ENCODE measurements around the gene PRR15.

Gene PRR15

GRCh38 chr7:29572558-29572957 lies 8.9 kb downstream of the PRR15 start:
- DNase-seq, result no peak

DNA sequence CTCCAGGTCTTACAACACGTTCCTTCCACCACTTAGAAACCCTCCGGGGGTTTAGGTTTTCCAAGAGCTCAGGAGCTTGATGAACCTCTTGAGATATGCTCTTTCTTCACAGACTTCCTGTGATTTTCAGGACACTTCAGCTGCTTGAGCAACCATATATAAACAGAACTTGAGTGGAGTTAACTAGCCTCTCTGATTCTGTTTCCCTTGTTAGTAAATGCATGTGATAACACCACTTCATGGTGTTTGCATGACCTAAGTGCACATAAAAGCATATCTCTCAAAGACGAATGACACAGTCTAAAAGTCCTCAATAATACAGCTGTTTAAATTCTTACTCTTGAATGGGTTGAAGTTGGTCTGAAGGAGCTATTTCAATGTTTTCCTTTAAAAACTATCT lies 9.9 kb downstream of the PRR15 start:
- no peak for DNase-seq

DNA sequence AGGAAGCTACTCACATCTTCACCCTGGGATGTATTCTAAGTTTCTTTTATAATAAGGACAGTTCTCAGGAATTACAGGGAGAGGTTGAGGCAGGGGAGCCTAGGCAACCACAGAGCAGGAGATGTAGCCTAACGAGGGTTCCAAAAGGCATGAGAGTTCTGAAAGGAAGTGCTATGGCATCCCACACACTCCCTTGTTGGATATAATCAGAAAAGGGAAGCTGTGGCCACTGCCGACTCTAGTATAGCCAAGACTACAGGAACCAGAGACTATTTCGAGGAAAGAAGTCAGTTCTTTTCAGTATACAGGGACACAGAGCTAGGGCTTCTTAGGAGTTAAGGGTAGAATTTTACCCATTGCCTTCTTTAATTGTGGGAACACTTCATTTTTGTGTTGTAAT lies 11.0 kb downstream of the PRR15 start:
- DNase-seq, result no peak

GRCh38 chr7:29587195-29587808 lies 23.7 kb downstream of the PRR15 start:
- no peak for DNase-seq

DNA sequence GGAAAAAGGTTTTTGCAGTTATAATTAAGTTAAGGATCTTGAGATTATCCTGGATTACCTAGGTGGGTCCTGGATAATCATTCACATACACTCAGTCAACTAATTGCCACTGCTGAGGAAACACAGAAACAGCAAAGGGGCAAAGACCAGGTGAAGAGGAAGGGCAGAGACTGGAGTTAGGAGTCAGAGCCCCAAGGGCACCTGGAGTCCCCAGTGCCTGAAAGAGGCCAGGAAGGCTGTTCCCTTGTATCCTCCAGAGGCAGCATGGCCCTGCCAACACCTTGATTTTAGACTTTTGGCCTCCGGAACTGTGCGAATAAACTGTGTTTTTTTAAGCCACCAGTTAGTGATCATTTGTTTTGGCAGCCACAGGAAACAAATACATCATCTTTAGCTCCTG lies 24.6 kb downstream of the PRR15 start:
- no peak for DNase-seq

- DNase-seq, result peak; percentile 25
Observed at GRCh38 chr7:29588900-29589696, 25.5 kb downstream of the PRR15 start.

DNA sequence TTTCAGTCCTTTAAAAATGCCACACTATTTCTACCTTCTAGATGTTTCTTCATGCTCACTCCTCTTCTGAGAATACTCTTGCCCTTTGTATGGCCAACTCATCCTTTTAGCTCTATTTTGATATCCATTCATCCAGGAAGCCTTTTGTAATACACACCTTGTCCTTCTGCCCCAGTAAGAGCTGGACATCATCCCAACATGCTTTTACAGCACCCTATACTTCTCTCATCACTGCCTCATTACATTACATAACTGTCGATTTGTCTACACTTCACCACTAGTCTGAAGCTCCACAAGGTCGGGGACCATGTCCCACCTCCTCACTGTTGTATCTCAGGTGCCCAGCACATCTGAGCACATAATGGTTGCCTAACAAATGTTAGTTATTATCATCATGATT lies 29.2 kb downstream of the PRR15 start:
- no peak for DNase-seq

DNA sequence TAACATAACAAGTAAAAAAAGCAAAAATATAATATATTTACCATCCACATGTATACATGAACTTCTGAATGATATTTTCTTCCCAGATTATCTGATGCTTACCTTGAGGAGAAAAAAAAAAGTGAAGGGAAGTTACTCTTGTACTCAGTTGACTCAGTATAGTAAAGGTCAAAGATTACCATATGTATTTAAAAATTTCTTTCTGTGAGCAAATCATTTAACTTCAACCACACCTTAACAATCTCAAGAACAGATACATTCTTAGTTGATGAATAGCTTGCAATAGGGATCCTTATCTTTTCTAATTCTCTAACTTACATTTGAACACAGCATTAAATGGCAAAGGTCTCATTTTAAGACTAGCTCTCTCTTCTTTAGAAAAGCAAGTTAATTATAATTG lies 29.8 kb downstream of the PRR15 start:
- DNase-seq, result no peak

DNA sequence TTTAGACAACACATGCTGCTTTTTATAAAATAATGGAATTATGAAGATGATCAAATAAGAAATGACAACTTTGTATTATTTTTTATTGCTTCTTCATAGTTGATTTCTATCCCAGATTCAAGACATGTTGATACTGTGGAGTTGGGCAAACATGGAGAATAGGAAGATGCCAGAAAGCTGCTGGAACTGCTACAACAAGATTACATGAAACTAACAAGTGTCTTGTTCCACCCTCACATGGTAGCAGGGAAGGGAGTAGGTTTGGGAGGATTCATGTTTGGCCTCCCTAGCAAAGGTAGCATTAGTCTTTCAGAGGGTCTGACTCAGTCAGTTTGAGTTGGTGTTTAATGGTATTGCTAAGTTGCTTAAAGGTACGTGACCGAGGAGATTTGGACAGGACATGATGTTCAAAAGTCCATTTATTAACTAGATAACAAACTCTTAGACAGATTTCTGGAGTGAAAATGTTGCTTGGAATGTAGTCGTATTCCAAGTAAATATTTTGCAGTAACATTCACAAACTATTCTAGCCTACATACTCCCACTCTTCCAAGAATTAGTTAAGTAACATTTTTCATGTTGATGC lies 33.1 kb downstream of the PRR15 start:
- DNase-seq, result no peak

GRCh38 chr7:29597266-29597665 lies 33.6 kb downstream of the PRR15 start:
- no peak for DNase-seq

DNA sequence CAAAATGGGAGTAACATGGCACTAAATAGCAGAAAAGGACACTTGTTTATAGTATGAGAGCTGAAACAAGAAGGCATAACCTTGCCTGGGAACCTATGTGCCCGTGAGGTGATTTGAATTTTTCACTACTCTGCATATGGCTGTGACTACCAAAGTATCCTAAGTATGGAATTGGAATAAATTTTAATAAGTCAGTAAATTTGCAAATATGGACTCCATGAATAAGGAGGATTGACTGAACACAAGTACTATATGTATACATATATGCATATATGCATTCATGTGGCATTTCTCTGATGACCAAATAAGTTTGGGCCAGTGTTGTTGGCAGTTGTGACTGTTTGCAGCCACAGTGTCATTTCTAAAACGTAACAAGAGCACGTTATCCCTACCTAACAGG lies 34.5 kb downstream of the PRR15 start:
- no peak for DNase-seq

DNA sequence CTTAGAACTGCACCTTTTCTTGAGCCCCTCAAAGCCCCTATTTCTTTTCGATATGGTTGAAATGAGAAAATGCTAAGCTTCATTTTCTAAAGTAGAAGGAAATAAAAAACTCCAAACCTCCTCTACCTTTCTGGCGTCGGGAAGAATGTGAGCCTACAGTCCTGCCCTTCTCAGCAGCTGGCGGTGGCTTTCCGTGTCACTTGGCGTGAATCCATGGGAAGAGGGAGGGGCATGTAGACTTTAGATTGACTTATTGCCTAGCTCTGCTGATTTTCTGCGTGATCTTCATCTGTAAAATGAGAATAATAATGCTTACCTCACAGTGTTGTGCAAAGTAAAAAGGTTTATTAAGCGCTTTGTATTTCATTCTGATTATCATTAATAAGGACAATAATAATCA lies 35.0 kb downstream of the PRR15 start:
- DNase-seq, result no peak

GRCh38 chr7:29599026-29599425 lies 35.4 kb downstream of the PRR15 start:
- DNase-seq, result no peak

GRCh38 chr7:29600661-29601060 lies 37.0 kb downstream of the PRR15 start:
- DNase-seq, result no peak

DNA sequence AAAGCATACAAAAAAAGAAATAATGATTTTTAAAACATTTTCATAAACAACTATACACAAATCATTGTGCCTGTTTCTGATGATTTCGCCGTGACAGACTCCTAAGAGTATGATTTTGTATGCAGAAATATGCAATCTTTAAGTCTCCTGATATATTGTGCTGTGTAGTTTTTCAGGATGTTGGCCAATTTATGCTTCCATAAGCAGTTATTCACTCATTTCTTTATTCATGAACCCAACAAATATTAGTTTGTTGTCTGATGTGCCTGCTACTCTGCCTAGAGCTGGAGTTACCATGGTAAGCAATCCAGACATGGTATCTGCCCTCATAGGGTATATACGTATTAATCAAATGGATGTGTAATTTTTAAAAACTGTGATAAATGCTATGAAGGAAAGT lies 40.4 kb downstream of the PRR15 start:
- DNase-seq, result no peak

GRCh38 chr7:29604702-29605101 lies 41.1 kb downstream of the PRR15 start:
- no peak for DNase-seq

DNA sequence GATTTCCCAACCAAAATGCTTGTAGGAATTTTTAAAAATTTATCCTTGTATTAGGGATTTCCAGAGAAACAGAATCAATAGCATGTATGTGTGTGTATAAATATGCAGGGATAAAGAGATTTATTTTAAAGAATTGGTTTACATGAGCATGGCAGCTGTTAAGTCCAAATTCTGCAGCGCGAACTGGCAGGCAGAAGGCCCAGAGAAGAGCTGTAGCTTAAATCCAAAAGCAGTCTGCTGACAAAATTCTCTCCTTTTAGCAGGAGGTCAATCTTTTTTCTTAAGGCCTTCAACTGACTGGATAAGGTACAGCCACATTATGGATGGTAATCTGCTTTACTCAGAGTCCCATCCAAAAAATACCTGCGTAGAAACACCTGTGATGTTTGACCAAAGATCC lies 42.0 kb downstream of the PRR15 start:
- no peak for DNase-seq

GRCh38 chr7:29606287-29606721 lies 42.7 kb downstream of the PRR15 start:
- DNase-seq, result no peak

DNA sequence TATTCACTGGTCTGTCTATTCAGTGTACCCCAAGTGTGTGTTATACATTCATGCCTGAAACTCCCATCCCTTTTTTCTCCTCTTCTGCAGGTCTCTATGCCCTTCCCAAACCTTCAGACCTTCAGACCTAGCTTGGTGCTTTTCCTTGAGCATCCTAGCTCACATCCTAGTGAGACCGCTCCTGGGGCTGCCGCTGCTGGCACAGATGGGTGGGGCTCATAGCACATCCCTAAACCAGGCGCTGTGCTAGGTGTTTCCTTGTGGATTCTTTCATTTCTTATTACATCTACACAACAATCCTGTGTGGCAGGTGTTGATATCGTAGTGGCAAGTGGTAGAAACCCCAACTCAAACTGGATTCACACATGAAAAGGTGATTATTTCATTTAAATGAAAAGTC lies 43.2 kb downstream of the PRR15 start:
- no peak for DNase-seq

GRCh38 chr7:29607259-29607658 lies 43.6 kb downstream of the PRR15 start:
- no peak for DNase-seq

- DNase-seq, result no peak
Observed at GRCh38 chr7:29607889-29608288, 44.3 kb downstream of the PRR15 start.

DNA sequence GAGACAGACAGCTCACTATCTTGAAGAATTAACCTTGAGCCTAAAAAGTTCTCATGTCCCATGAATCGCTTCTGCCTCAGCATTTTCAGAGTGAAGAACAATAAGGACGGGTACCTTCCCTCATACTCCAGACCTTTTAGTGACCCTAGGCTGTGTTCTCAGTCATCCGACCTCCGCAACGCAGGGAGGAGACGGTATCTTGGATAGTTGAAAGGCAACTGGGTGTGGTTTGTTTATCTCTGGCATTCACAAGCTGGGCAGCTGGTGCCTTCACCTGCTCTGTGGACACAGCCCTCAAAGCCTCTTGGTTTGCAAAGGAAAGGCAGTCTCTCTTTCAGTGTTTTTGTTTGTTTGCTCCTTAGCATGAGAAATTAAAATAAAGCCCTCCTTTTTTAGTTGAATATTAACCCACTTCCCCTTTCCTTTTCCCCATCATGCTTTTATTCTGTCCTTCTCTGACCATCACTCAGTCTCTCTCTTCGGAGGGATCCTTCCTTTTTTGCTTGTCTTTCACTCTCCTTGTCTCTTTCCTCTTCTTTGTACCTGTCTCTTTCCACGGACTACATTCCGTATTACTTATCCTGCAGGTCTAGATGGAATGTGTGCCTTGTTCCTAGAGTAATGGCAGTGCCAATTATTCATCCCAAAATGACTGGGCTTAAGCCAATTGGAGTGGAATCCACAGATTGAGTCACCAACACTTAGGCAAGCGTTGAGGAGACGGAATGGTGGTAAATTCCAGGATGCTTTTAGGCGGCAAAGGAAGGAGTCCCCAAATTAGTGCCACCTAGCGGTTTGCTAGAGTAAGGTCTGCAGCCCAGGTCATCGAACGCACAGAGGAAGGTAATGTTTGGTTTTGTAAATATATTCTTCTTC lies 45.8 kb downstream of the PRR15 start:
- no peak for DNase-seq

DNA sequence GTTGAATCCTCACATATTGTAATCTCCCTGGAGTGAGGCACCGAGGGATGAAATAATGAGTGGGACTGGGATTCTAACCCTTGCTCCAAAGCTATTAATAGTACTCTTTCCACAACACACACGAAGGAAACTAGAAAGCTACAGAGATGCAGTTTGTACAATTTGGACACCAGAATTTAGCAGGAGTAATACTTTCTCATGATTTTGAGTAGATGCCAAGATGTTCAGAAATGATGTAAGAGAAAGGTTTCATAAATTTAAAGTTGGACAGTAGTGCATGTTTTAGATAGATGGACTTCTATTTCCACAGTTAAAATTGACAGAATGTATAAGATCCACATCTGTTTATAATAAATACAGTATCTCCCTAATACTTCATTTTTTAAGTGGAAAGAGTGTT lies 46.5 kb downstream of the PRR15 start:
- DNase-seq, result no peak
